Measurements from ENCODE around the gene WNK2.
A peak's percentile ranks its signal among the peaks of the same experiment; 100 is the strongest.

The WNK2 gene

DNA sequence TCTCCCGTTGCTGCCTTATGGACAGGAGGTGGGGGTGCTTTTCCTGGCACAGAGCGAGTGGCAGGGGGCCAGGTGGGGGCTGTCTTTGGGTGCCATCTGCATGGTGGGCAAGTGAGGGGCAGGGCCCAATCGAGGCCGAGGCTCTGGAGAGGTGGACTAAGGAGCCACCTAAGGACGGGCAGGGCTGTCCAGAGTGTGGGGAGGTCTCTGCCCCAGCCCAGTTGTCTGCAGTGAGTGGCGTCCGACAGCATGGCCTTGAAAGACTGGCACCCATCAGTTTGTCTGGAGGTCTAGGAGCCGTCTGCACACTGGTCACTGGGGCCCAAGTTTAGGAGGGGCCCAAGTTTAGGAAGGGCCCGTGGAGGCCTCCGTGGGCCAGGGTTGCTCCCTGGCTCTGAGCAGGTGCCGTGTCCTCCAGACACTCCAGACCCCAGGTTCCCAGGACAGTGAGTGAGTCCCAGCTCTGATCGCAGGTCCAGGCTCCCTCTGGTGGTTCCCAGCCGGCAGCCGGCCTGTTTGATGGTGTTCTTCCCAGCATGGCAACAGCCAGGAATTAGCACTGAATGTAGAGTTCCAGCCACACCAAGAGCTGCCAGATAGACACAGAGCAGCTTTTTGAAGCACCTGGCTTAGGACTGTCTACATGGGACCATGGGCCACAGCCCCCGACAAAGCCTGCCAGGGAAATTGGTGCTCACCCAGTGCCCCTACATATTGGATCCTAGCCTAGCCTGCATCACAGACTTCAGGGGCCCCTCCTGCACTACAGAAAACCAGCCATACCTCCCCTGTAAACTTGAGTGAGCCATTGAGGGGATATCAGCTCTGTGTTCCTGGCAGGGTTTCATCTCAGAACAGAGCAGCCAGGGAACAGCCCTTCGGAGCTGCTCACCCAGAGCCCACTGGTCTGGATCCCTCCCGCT lies 120.9 kb downstream of the WNK2 start:
- Histone ChIP-seq H3K4me3 (ENCODE audit: insufficient read depth in 1 of 2, low read depth in 1 of 2, low read length in 2 of 2) (no peak overlapping the region), H3K18ac (ENCODE audit: low read depth in 1 of 2, low read length in 2 of 2) (no peak overlapping the region), H3K27ac (ENCODE audit: low read length, poor library complexity, severe bottlenecking) (no peak overlapping the region), H3K9ac (ENCODE audit: low read length) (no peak overlapping the region), H3K4me2 (ENCODE audit: low read length, poor library complexity, severe bottlenecking) (no peak overlapping the region), H3K79me1 (replicated peaks; ENCODE audit: low read length, poor library complexity, severe bottlenecking) (no peaks in the 10 kb centered on the region), H2BK15ac (ENCODE audit: low read depth, poor library complexity, severe bottlenecking) (no peak overlapping the region), H2BK5ac (ENCODE audit: low read depth, low read length, poor library complexity, severe bottlenecking) (no peak overlapping the region), H3K23ac (ENCODE audit: low read length in 2 of 2) (no peak overlapping the region), H2BK120ac (ENCODE audit: low read depth, low read length) (no peak overlapping the region), H3K9me3 (ENCODE audit: control insufficient read depth, low read length) (no peaks in the 10 kb centered on the region), H3K36me3 (ENCODE audit: control insufficient read depth in 1 of 2, insufficient read depth in 2 of 2, low read depth in 1 of 2, low read length in 2 of 2) (no peaks in the 10 kb centered on the region), H4K8ac (ENCODE audit: low read length) (no peak overlapping the region), H3K4me1 (ENCODE audit: control insufficient read depth, insufficient read depth, low read depth, low read length) (peaks cover 8% of the 10 kb centered on the region), H3K14ac (ENCODE audit: low read length in 2 of 2) (no peak overlapping the region), H3K27me3 (ENCODE audit: control insufficient read depth in 1 of 2, insufficient read depth in 1 of 2, low read length in 2 of 2) (peaks cover 10 to 18% of the 10 kb centered on the region in 2 experiments), H2AFZ (ENCODE audit: low read depth, low read length) (no peak overlapping the region), H4K91ac (ENCODE audit: low read length) (no peak overlapping the region), H3K4ac (ENCODE audit: low read depth in 1 of 2, low read length in 2 of 2) (no peak overlapping the region), H2AK5ac (ENCODE audit: low read length, severe bottlenecking) (no peak overlapping the region), H2BK12ac (ENCODE audit: low read length in 2 of 2) (no peak overlapping the region)
- peak; percentile 47 for DNase-seq
- WGBS = 71% methylated on average over 16 of the region's 17 CpGs

- H3K9ac ChIP-seq (ENCODE audit: low read length) = no peak overlapping the region
- no peak overlapping the region for H4K8ac ChIP-seq (ENCODE audit: low read length)
- H3K14ac ChIP-seq (ENCODE audit: low read length in 2 of 2) = no peak overlapping the region
- H3K27me3 ChIP-seq (ENCODE audit: control insufficient read depth in 1 of 2, insufficient read depth in 1 of 2, low read length in 2 of 2) = peaks cover 13 to 20% of the 10 kb centered on the region in 2 experiments
- DNase-seq = no peak
- H3K23ac ChIP-seq (ENCODE audit: low read length in 2 of 2) = no peak overlapping the region
- H3K4me2 ChIP-seq (ENCODE audit: low read length, poor library complexity, severe bottlenecking) = no peak overlapping the region
- H3K4ac ChIP-seq (ENCODE audit: low read depth in 1 of 2, low read length in 2 of 2) = no peak overlapping the region
- H2BK12ac ChIP-seq (ENCODE audit: low read length in 2 of 2) = no peak overlapping the region
- H3K79me1 ChIP-seq (replicated peaks; ENCODE audit: low read length, poor library complexity, severe bottlenecking) = no peaks in the 10 kb centered on the region
- no peak overlapping the region for H2AFZ ChIP-seq (ENCODE audit: low read depth, low read length)
- no peak overlapping the region for H2BK5ac ChIP-seq (ENCODE audit: low read depth, low read length, poor library complexity, severe bottlenecking)
- H3K27ac ChIP-seq (ENCODE audit: low read length, poor library complexity, severe bottlenecking) = no peak overlapping the region
- H3K4me1 ChIP-seq (ENCODE audit: control insufficient read depth, insufficient read depth, low read depth, low read length) = peaks cover 8% of the 10 kb centered on the region
- H3K36me3 ChIP-seq (ENCODE audit: control insufficient read depth in 1 of 2, insufficient read depth in 2 of 2, low read depth in 1 of 2, low read length in 2 of 2) = no peaks in the 10 kb centered on the region
- H4K91ac ChIP-seq (ENCODE audit: low read length) = no peak overlapping the region
- no peak overlapping the region for H3K18ac ChIP-seq (ENCODE audit: low read depth in 1 of 2, low read length in 2 of 2)
- H2AK5ac ChIP-seq (ENCODE audit: low read length, severe bottlenecking) = no peak overlapping the region
- H2BK15ac ChIP-seq (ENCODE audit: low read depth, poor library complexity, severe bottlenecking) = no peak overlapping the region
- no peaks in the 10 kb centered on the region for H3K9me3 ChIP-seq (ENCODE audit: control insufficient read depth, low read length)
- no peak overlapping the region for H3K4me3 ChIP-seq (ENCODE audit: insufficient read depth in 1 of 2, low read depth in 1 of 2, low read length in 2 of 2)
- 82% methylated on average over 15 of the region's 15 CpGs for whole genome bisulfite sequencing
- H2BK120ac ChIP-seq (ENCODE audit: low read depth, low read length) = no peak overlapping the region
These were observed 121.6 kb downstream of the WNK2 start for GRCh38 chr9:93305497-93306020.

GRCh38 chr9:93306081-93306480 lies 122.1 kb downstream of the WNK2 start:
- no peak overlapping the region for H3K18ac ChIP-seq (ENCODE audit: low read depth in 1 of 2, low read length in 2 of 2)
- no peak overlapping the region for H3K4me3 ChIP-seq (ENCODE audit: insufficient read depth in 1 of 2, low read depth in 1 of 2, low read length in 2 of 2)
- no peak overlapping the region for H4K91ac ChIP-seq (ENCODE audit: low read length)
- H3K9ac ChIP-seq (ENCODE audit: low read length) = no peak overlapping the region
- H3K23ac ChIP-seq (ENCODE audit: low read length in 2 of 2) = no peak overlapping the region
- peaks cover 8% of the 10 kb centered on the region for H3K4me1 ChIP-seq (ENCODE audit: control insufficient read depth, insufficient read depth, low read depth, low read length)
- no peak overlapping the region for H3K4ac ChIP-seq (ENCODE audit: low read depth in 1 of 2, low read length in 2 of 2)
- no peak overlapping the region for H3K4me2 ChIP-seq (ENCODE audit: low read length, poor library complexity, severe bottlenecking)
- no peak overlapping the region for H3K14ac ChIP-seq (ENCODE audit: low read length in 2 of 2)
- no peak overlapping the region for H3K27ac ChIP-seq (ENCODE audit: low read length, poor library complexity, severe bottlenecking)
- no peak overlapping the region for H2AFZ ChIP-seq (ENCODE audit: low read depth, low read length)
- H2BK5ac ChIP-seq (ENCODE audit: low read depth, low read length, poor library complexity, severe bottlenecking) = no peak overlapping the region
- H3K79me1 ChIP-seq (replicated peaks; ENCODE audit: low read length, poor library complexity, severe bottlenecking) = no peaks in the 10 kb centered on the region
- H2BK120ac ChIP-seq (ENCODE audit: low read depth, low read length) = no peak overlapping the region
- no peaks in the 10 kb centered on the region for H3K9me3 ChIP-seq (ENCODE audit: control insufficient read depth, low read length)
- no peak for DNase-seq
- no peak overlapping the region for H4K8ac ChIP-seq (ENCODE audit: low read length)
- H3K36me3 ChIP-seq (ENCODE audit: control insufficient read depth in 1 of 2, insufficient read depth in 2 of 2, low read depth in 1 of 2, low read length in 2 of 2) = no peaks in the 10 kb centered on the region
- H2BK15ac ChIP-seq (ENCODE audit: low read depth, poor library complexity, severe bottlenecking) = no peak overlapping the region
- WGBS = 93% methylated on average over 9 of the region's 9 CpGs
- no peak overlapping the region for H2AK5ac ChIP-seq (ENCODE audit: low read length, severe bottlenecking)
- peaks cover 13 to 22% of the 10 kb centered on the region in 2 experiments for H3K27me3 ChIP-seq (ENCODE audit: control insufficient read depth in 1 of 2, insufficient read depth in 1 of 2, low read length in 2 of 2)
- no peak overlapping the region for H2BK12ac ChIP-seq (ENCODE audit: low read length in 2 of 2)

- no peak overlapping the region for H4K91ac ChIP-seq (ENCODE audit: low read length)
- H3K18ac ChIP-seq (ENCODE audit: low read depth in 1 of 2, low read length in 2 of 2) = no peak overlapping the region
- no peaks in the 10 kb centered on the region for H3K79me1 ChIP-seq (replicated peaks; ENCODE audit: low read length, poor library complexity, severe bottlenecking)
- H3K4me2 ChIP-seq (ENCODE audit: low read length, poor library complexity, severe bottlenecking) = no peak overlapping the region
- no peak overlapping the region for H3K27ac ChIP-seq (ENCODE audit: low read length, poor library complexity, severe bottlenecking)
- H2BK5ac ChIP-seq (ENCODE audit: low read depth, low read length, poor library complexity, severe bottlenecking) = no peak overlapping the region
- no peaks in the 10 kb centered on the region for H3K9me3 ChIP-seq (ENCODE audit: control insufficient read depth, low read length)
- no peak overlapping the region for H2AFZ ChIP-seq (ENCODE audit: low read depth, low read length)
- H3K23ac ChIP-seq (ENCODE audit: low read length in 2 of 2) = no peak overlapping the region
- no peak overlapping the region for H2BK120ac ChIP-seq (ENCODE audit: low read depth, low read length)
- H3K9ac ChIP-seq (ENCODE audit: low read length) = no peak overlapping the region
- H3K14ac ChIP-seq (ENCODE audit: low read length in 2 of 2) = no peak overlapping the region
- H3K4me3 ChIP-seq (ENCODE audit: insufficient read depth in 1 of 2, low read depth in 1 of 2, low read length in 2 of 2) = no peak overlapping the region
- no peak overlapping the region for H3K4ac ChIP-seq (ENCODE audit: low read depth in 1 of 2, low read length in 2 of 2)
- WGBS = 89% methylated on average over 35 of the region's 35 CpGs
- H4K8ac ChIP-seq (ENCODE audit: low read length) = no peak overlapping the region
- H2AK5ac ChIP-seq (ENCODE audit: low read length, severe bottlenecking) = no peak overlapping the region
- peaks cover 8% of the 10 kb centered on the region for H3K4me1 ChIP-seq (ENCODE audit: control insufficient read depth, insufficient read depth, low read depth, low read length)
- H3K27me3 ChIP-seq (ENCODE audit: control insufficient read depth in 1 of 2, insufficient read depth in 1 of 2, low read length in 2 of 2) = peaks cover 13 to 22% of the 10 kb centered on the region in 2 experiments
- no peak overlapping the region for H2BK12ac ChIP-seq (ENCODE audit: low read length in 2 of 2)
- DNase-seq = no peak
- H3K36me3 ChIP-seq (ENCODE audit: control insufficient read depth in 1 of 2, insufficient read depth in 2 of 2, low read depth in 1 of 2, low read length in 2 of 2) = no peaks in the 10 kb centered on the region
- no peak overlapping the region for H2BK15ac ChIP-seq (ENCODE audit: low read depth, poor library complexity, severe bottlenecking)
These were observed 122.7 kb downstream of the WNK2 start for GRCh38 chr9:93306579-93307091.
